ENCODE measurements around the gene AMY1A.
"Not testable (repeated sequence)": the region's sequence is repeated elsewhere in the genome, so short reads cannot be mapped to it uniquely, and the experiment has no call there.

- TF ChIP-seq, protein P1, sequence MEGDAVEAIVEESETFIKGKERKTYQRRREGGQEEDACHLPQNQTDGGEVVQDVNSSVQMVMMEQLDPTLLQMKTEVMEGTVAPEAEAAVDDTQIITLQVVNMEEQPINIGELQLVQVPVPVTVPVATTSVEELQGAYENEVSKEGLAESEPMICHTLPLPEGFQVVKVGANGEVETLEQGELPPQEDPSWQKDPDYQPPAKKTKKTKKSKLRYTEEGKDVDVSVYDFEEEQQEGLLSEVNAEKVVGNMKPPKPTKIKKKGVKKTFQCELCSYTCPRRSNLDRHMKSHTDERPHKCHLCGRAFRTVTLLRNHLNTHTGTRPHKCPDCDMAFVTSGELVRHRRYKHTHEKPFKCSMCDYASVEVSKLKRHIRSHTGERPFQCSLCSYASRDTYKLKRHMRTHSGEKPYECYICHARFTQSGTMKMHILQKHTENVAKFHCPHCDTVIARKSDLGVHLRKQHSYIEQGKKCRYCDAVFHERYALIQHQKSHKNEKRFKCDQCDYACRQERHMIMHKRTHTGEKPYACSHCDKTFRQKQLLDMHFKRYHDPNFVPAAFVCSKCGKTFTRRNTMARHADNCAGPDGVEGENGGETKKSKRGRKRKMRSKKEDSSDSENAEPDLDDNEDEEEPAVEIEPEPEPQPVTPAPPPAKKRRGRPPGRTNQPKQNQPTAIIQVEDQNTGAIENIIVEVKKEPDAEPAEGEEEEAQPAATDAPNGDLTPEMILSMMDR (optimal IDR thresholded peaks at IDR 0.05 in 1 of 3, IDR thresholded peaks at IDR 0.05 in 1 of 3, conservative IDR thresholded peaks at IDR 0.05 in 1 of 3; ENCODE audit: extremely low read depth in 1 of 3, insufficient read depth in 2 of 3, low read length in 3 of 3): not testable (repeated sequence)
- not testable (repeated sequence) for TF ChIP-seq EZH2 (IDR thresholded peaks at IDR 0.05; ENCODE audit: low read length)
Observed at GRCh38 chr1:103700669-103701068, 45.1 kb downstream of the AMY1A start.

Data from keratinocyte (primary cell).